ENCODE data around the gene IL18. TPM values are rescaled to one million over a fixed set of nuclear protein-coding genes. Genes with fewer than 3 reads are reported as not detected.
"Not testable (repeated sequence)": the region's sequence is repeated elsewhere in the genome, so short reads cannot be mapped to it uniquely, and the experiment has no call there.

IL18 gene
- polyA plus RNA-seq, 3 donors, result 6.2 to 9.5 (median 9.3) TPM

GRCh38 chr11:112172362-112172994, 8.6 kb upstream of the IL18 start:
- no peak for DNase-seq (ENCODE audit: low read depth in 3 of 3, low spot score in 2 of 3)

- DNase-seq (ENCODE audit: low read depth in 3 of 3, low spot score in 2 of 3), result no peak
Measured at GRCh38 chr11:112167145-112167544, 3.3 kb upstream of the IL18 start, which contains the start of gene TEX12. Gene TEX12 (plus strand): TSS chr11:112167372. CDS start chr11:112169269, 1,897 bp downstream.

GRCh38 chr11:112166562-112166961, 2.7 kb upstream of the IL18 start:
- DNase-seq (ENCODE audit: low read depth in 3 of 3, low spot score in 2 of 3), result no peak

GRCh38 chr11:112165049-112165448, 1.2 kb upstream of the IL18 start:
- DNase-seq (ENCODE audit: low read depth in 3 of 3, low spot score in 2 of 3), result no peak

- DNase-seq (ENCODE audit: low read depth in 3 of 3, low spot score in 2 of 3), result no peak
Measured at GRCh38 chr11:112162761-112163546, 940 bp downstream of the IL18 start.

GRCh38 chr11:112162200-112162599, 1.7 kb downstream of the IL18 start:
- not testable (repeated sequence) for DNase-seq (ENCODE audit: low read depth in 3 of 3, low spot score in 2 of 3)

GRCh38 chr11:112161012-112161411, 2.9 kb downstream of the IL18 start:
- DNase-seq (ENCODE audit: low read depth in 3 of 3, low spot score in 2 of 3), result no peak

GRCh38 chr11:112160091-112160848, 3.6 kb downstream of the IL18 start:
- no peak for DNase-seq (ENCODE audit: low read depth in 3 of 3, low spot score in 2 of 3)

GRCh38 chr11:112159098-112160065, 4.5 kb downstream of the IL18 start:
- no peak for DNase-seq (ENCODE audit: low read depth in 3 of 3, low spot score in 2 of 3)

GRCh38 chr11:112156956-112157766, 6.7 kb downstream of the IL18 start:
- DNase-seq (ENCODE audit: low read depth in 3 of 3, low spot score in 2 of 3), result no peak

- DNase-seq (ENCODE audit: low read depth in 3 of 3, low spot score in 2 of 3), result no peak
Measured at GRCh38 chr11:112156153-112156955, 7.5 kb downstream of the IL18 start.

- no peak for DNase-seq (ENCODE audit: low read depth in 3 of 3, low spot score in 2 of 3)
Measured at GRCh38 chr11:112150517-112150916, 13.4 kb downstream of the IL18 start.

- no peak for DNase-seq (ENCODE audit: low read depth in 3 of 3, low spot score in 2 of 3)
Measured at GRCh38 chr11:112143597-112143996, 20.3 kb downstream of the IL18 start.

- no peak for DNase-seq (ENCODE audit: low read depth in 3 of 3, low spot score in 2 of 3)
Measured at GRCh38 chr11:112134473-112134872, 29.4 kb downstream of the IL18 start.

GRCh38 chr11:112132737-112133136, 31.2 kb downstream of the IL18 start:
- DNase-seq (ENCODE audit: low read depth in 3 of 3, low spot score in 2 of 3), result no peak

GRCh38 chr11:112129656-112130055, 34.2 kb downstream of the IL18 start:
- DNase-seq (ENCODE audit: low read depth in 3 of 3, low spot score in 2 of 3), result no peak

GRCh38 chr11:112128483-112129121, 35.3 kb downstream of the IL18 start:
- no peak for DNase-seq (ENCODE audit: low read depth in 3 of 3, low spot score in 2 of 3)

GRCh38 chr11:112127056-112127455, 36.8 kb downstream of the IL18 start:
- no peak for DNase-seq (ENCODE audit: low read depth in 3 of 3, low spot score in 2 of 3)

Data from right renal cortex interstitium (tissue), 3 donors.